Neural progenitor cell (in vitro differentiated cells): ENCODE results near the gene SAMD4A. TPM values are rescaled to one million over a fixed set of nuclear protein-coding genes. Genes with fewer than 3 reads are reported as not detected.

Source experiments
- DNase-seq: peaks from one replicate; pipeline ENCODE4 v3.0.0-alpha.2; 2016; ENCODE audit warnings: low spot score
- H2AFZ ChIP-seq: fragments of 200-600 bp; sonication (generic); replicated peaks from 2 replicates; pipeline ENCODE4 v1.6.1; 2016; ENCODE audit warnings: antibody characterized with exemption
- H3F3A ChIP-seq: fragments of 200-600 bp; sonication (generic); 2 replicates; pipeline ENCODE4 v1.6.1; 2016; ENCODE audit warnings: antibody characterized with exemption, low read depth
- H3K27ac ChIP-seq: fragments of 200-600 bp; sonication (generic); 2 replicates; pipeline ENCODE4 v1.5.1; 2016; ENCODE audit warnings: mild to moderate bottlenecking
- H3K27me3 ChIP-seq: fragments of 200-600 bp; sonication (generic); 2 replicates; pipeline ENCODE4 v1.6.1; 2016; ENCODE audit warnings: mild to moderate bottlenecking, moderate library complexity
- H3K36me3 ChIP-seq: fragments of 200-600 bp; sonication (generic); 2 replicates; pipeline ENCODE4 v1.5.1; 2016
- H3K4me1 ChIP-seq: fragments of 200-600 bp; sonication (generic); 2 replicates; pipeline ENCODE4 v1.6.1; 2016; ENCODE audit warnings: mixed run types
- H3K4me2 ChIP-seq: fragments of 200-600 bp; sonication (generic); 2 replicates; pipeline ENCODE4 v1.6.1; 2016
- H3K4me3 ChIP-seq: fragments of 200-600 bp; sonication (generic); 2 replicates; pipeline ENCODE4 v1.5.1; 2016
- H3K79me2 ChIP-seq: fragments of 200-600 bp; sonication (generic); 2 replicates; pipeline ENCODE4 v1.6.1; 2016; ENCODE audit warnings: low read depth
- H3K9ac ChIP-seq: fragments of 200-600 bp; sonication (generic); 2 replicates; pipeline ENCODE4 v1.6.1; 2016
- H3K9me3 ChIP-seq: fragments of 200-600 bp; sonication (generic); 2 replicates; pipeline ENCODE4 v1.5.1; 2016; ENCODE audit warnings: low read depth
- H4K20me1 ChIP-seq: fragments of 200-600 bp; sonication (generic); 2 replicates; pipeline ENCODE4 v1.6.1; 2016; ENCODE audit warnings: low read depth
- H3K27ac Mint-ChIP-seq: 3 replicates; pipeline ENCODE4 v1.8.0; 2021; ENCODE audit warnings: mixed read lengths
- H3K27me3 Mint-ChIP-seq: 2 replicates; pipeline ENCODE4 v1.8.0; 2022; ENCODE audit warnings: low read depth, mild to moderate bottlenecking, inconsistent platforms, moderate library complexity, mixed read lengths; ENCODE audit not compliant: insufficient read depth
- H3K36me3 Mint-ChIP-seq: 3 replicates; pipeline ENCODE4 v1.8.0; 2021; ENCODE audit warnings: mixed read lengths
- H3K4me1 Mint-ChIP-seq: 3 replicates; pipeline ENCODE4 v1.8.0; 2021; ENCODE audit warnings: mixed read lengths
- H3K4me3 Mint-ChIP-seq: 3 replicates; pipeline ENCODE4 v1.8.0; 2021; ENCODE audit warnings: mild to moderate bottlenecking, moderate library complexity, mixed read lengths
- H3K9me3 Mint-ChIP-seq: 3 replicates; pipeline ENCODE4 v1.8.0; 2020; ENCODE audit warnings: mixed read lengths
- CTCF ChIP-seq: fragments of 200-600 bp; sonication (generic); IDR thresholded peaks from 2 replicates; pipeline ENCODE4 v1.5.1; 2017; ENCODE audit warnings: antibody characterized with exemption, mild to moderate bottlenecking
- EZH2 ChIP-seq: fragments of 200-600 bp; sonication (generic); IDR thresholded peaks from 2 replicates; pipeline ENCODE4 v1.6.1; 2017; ENCODE audit warnings: antibody characterized with exemption, mild to moderate bottlenecking, moderate library complexity
- EZH2phosphoT487 ChIP-seq: fragments of 200-600 bp; sonication (generic); IDR thresholded peaks from 2 replicates; pipeline ENCODE4 v1.6.1; 2017; ENCODE audit warnings: antibody characterized with exemption
- total RNA-seq: library from RNA; depleted of rRNA; stranded (reverse); fragments of >200 nt; gene quantifications from 2 replicates; pipeline ENCODE4 v1.2.3, GENCODE V29; 2015; ENCODE audit warnings: low replicate concordance

Gene SAMD4A
- total RNA-seq, 1 donor from 2014 or later: 4.3 TPM

DNA sequence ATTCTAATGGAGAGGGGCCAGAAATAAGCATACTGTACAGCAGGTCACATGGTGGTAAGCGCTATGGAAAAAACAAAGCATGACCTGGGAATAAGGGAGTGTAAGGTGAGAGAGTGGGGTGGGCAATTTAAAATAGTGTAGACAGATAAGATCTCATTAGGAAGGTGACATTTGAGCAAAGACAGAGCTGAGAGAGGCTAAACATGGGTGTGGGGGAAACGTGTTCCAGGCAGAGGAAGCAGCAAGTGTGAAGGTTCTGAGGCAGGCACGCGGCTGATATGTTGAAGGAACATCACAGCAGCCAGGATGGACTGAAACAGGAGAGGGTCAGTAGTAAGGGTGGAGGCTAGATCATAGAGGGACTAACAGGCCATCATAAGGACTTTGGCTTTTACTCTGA lies 126.8 kb downstream of the SAMD4A start:
- no peaks in the 10 kb centered on the region for H3K4me1 ChIP-seq
- no peaks in the 10 kb centered on the region for H3F3A ChIP-seq
- no peaks in the 10 kb centered on the region for H3K27me3 ChIP-seq
- H3K9ac ChIP-seq: no peak overlapping the region
- no peak overlapping the region for H3K4me3 ChIP-seq
- Mint-ChIP-seq H3K27me3 (no peaks in the 10 kb centered on the region), H3K27ac (no peak overlapping the region), H3K4me1 (peaks cover 13% of the 10 kb centered on the region), H3K36me3 (no peaks in the 10 kb centered on the region), H3K9me3 (no peaks in the 10 kb centered on the region), H3K4me3 (no peak overlapping the region)
- no peak overlapping the region for H2AFZ ChIP-seq
- H3K4me2 ChIP-seq: no peak overlapping the region
- no peaks in the 10 kb centered on the region for H3K79me2 ChIP-seq
- H4K20me1 ChIP-seq: no peaks in the 10 kb centered on the region
- DNase-seq: no peak
- no peak overlapping the region for H3K27ac ChIP-seq
- TF ChIP-seq CTCF: no peak
- no peak for TF ChIP-seq EZH2
- no peak for TF ChIP-seq EZH2phosphoT487
- H3K9me3 ChIP-seq: no peaks in the 10 kb centered on the region
- H3K36me3 ChIP-seq: no peaks in the 10 kb centered on the region

GRCh38 chr14:54695196-54695595 lies 128.3 kb downstream of the SAMD4A start:
- H3K36me3 Mint-ChIP-seq: no peaks in the 10 kb centered on the region
- no peak for DNase-seq
- Histone ChIP-seq H3K9ac (no peak overlapping the region), H3K36me3 (no peaks in the 10 kb centered on the region), H3K27me3 (no peaks in the 10 kb centered on the region), H3K79me2 (no peaks in the 10 kb centered on the region), H3K9me3 (no peaks in the 10 kb centered on the region), H4K20me1 (no peaks in the 10 kb centered on the region), H3F3A (no peaks in the 10 kb centered on the region), H3K4me2 (no peak overlapping the region), H3K4me1 (peaks cover 7% of the 10 kb centered on the region), H3K27ac (no peak overlapping the region), H2AFZ (no peak overlapping the region), H3K4me3 (no peak overlapping the region)
- no peaks in the 10 kb centered on the region for H3K27me3 Mint-ChIP-seq
- no peak for TF ChIP-seq CTCF
- no peak for TF ChIP-seq EZH2
- no peak for TF ChIP-seq EZH2phosphoT487
- no peaks in the 10 kb centered on the region for H3K9me3 Mint-ChIP-seq
- no peak overlapping the region for H3K4me3 Mint-ChIP-seq
- peaks cover 17% of the 10 kb centered on the region for H3K4me1 Mint-ChIP-seq
- H3K27ac Mint-ChIP-seq: no peak overlapping the region

- no peaks in the 10 kb centered on the region for H3K27me3 ChIP-seq
- Mint-ChIP-seq H3K36me3 (no peaks in the 10 kb centered on the region), H3K27ac (no peak overlapping the region)
These were observed 130.1 kb downstream of the SAMD4A start for GRCh38 chr14:54697001-54697400.

More at GRCh38 chr14:54697001-54697400, 130.1 kb downstream of the SAMD4A start:
- H3K4me3 Mint-ChIP-seq: no peak overlapping the region
- no peaks in the 10 kb centered on the region for H3F3A ChIP-seq
- H3K9ac ChIP-seq: no peak overlapping the region
- no peaks in the 10 kb centered on the region for H4K20me1 ChIP-seq
- no peak overlapping the region for H2AFZ ChIP-seq
- peaks cover 7% of the 10 kb centered on the region for H3K4me1 ChIP-seq
- no peaks in the 10 kb centered on the region for H3K79me2 ChIP-seq
- H3K27ac ChIP-seq: no peak overlapping the region
- no peak for DNase-seq
- no peak overlapping the region for H3K4me3 ChIP-seq
- H3K36me3 ChIP-seq: no peaks in the 10 kb centered on the region
- TF ChIP-seq EZH2: no peak
- no peak for TF ChIP-seq CTCF
- no peak for TF ChIP-seq EZH2phosphoT487
- H3K9me3 ChIP-seq: no peaks in the 10 kb centered on the region
- H3K4me2 ChIP-seq: no peak overlapping the region
- peaks cover 9% of the 10 kb centered on the region for H3K4me1 Mint-ChIP-seq
- no peaks in the 10 kb centered on the region for H3K9me3 Mint-ChIP-seq
- H3K27me3 Mint-ChIP-seq: no peaks in the 10 kb centered on the region
